ENCODE measurements around the gene PVALB.

PVALB gene

GRCh38 chr22:36846949-36847348, 30.1 kb upstream of the PVALB start:
- Histone ChIP-seq H3K9ac (ENCODE audit: low read length) (no peak overlapping the region), H3K9me3 (ENCODE audit: insufficient read depth, low read length) (no peaks in the 10 kb centered on the region), H3K79me2 (ENCODE audit: insufficient read depth, low read length) (no peaks in the 10 kb centered on the region), H3K9me2 (replicated peaks; ENCODE audit: insufficient read depth, low read length) (no peaks in the 10 kb centered on the region), H3K27ac (ENCODE audit: low read depth, low read length) (no peak overlapping the region), H3K36me3 (ENCODE audit: low read length) (no peaks in the 10 kb centered on the region), H3F3A (ENCODE audit: insufficient read depth) (no peaks in the 10 kb centered on the region), H3K4me2 (ENCODE audit: low read depth, low read length, poor library complexity, severe bottlenecking) (no peak overlapping the region), H3K4me3 (ENCODE audit: insufficient read depth, low read length, poor library complexity, severe bottlenecking) (no peak overlapping the region), H2AFZ (ENCODE audit: low read depth, low read length, severe bottlenecking) (no peak overlapping the region), H3K27me3 (ENCODE audit: low read length) (no peaks in the 10 kb centered on the region), H4K20me1 (ENCODE audit: low read depth, low read length) (no peaks in the 10 kb centered on the region)
- TF ChIP-seq CTCF (IDR thresholded peaks at IDR 0.05; ENCODE audit: insufficient read depth, low read length, poor library complexity, severe bottlenecking) (no peak), EZH2phosphoT487 (conservative IDR thresholded peaks at IDR 0.05; ENCODE audit: low read length) (no peak)

GRCh38 chr22:36846271-36846670, 29.4 kb upstream of the PVALB start:
- H3F3A ChIP-seq (ENCODE audit: insufficient read depth): no peaks in the 10 kb centered on the region
- no peaks in the 10 kb centered on the region for H3K9me3 ChIP-seq (ENCODE audit: insufficient read depth, low read length)
- no peaks in the 10 kb centered on the region for H3K27me3 ChIP-seq (ENCODE audit: low read length)
- no peak overlapping the region for H3K4me3 ChIP-seq (ENCODE audit: insufficient read depth, low read length, poor library complexity, severe bottlenecking)
- no peak overlapping the region for H3K27ac ChIP-seq (ENCODE audit: low read depth, low read length)
- H3K9ac ChIP-seq (ENCODE audit: low read length): no peak overlapping the region
- no peaks in the 10 kb centered on the region for H3K36me3 ChIP-seq (ENCODE audit: low read length)
- H4K20me1 ChIP-seq (ENCODE audit: low read depth, low read length): no peaks in the 10 kb centered on the region
- H3K9me2 ChIP-seq (replicated peaks; ENCODE audit: insufficient read depth, low read length): no peaks in the 10 kb centered on the region
- TF ChIP-seq CTCF (IDR thresholded peaks at IDR 0.05; ENCODE audit: insufficient read depth, low read length, poor library complexity, severe bottlenecking): no peak
- TF ChIP-seq EZH2phosphoT487 (conservative IDR thresholded peaks at IDR 0.05; ENCODE audit: low read length): no peak
- H3K79me2 ChIP-seq (ENCODE audit: insufficient read depth, low read length): no peaks in the 10 kb centered on the region
- H3K4me2 ChIP-seq (ENCODE audit: low read depth, low read length, poor library complexity, severe bottlenecking): no peak overlapping the region
- H2AFZ ChIP-seq (ENCODE audit: low read depth, low read length, severe bottlenecking): no peak overlapping the region

GRCh38 chr22:36840106-36840505, 23.3 kb upstream of the PVALB start:
- no peaks in the 10 kb centered on the region for H3K9me3 ChIP-seq (ENCODE audit: insufficient read depth, low read length)
- no peaks in the 10 kb centered on the region for H3K36me3 ChIP-seq (ENCODE audit: low read length)
- H3K79me2 ChIP-seq (ENCODE audit: insufficient read depth, low read length): no peaks in the 10 kb centered on the region
- H3K27ac ChIP-seq (ENCODE audit: low read depth, low read length): no peak overlapping the region
- H3F3A ChIP-seq (ENCODE audit: insufficient read depth): no peaks in the 10 kb centered on the region
- H3K9ac ChIP-seq (ENCODE audit: low read length): no peak overlapping the region
- no peaks in the 10 kb centered on the region for H3K27me3 ChIP-seq (ENCODE audit: low read length)
- H3K4me2 ChIP-seq (ENCODE audit: low read depth, low read length, poor library complexity, severe bottlenecking): no peak overlapping the region
- no peak for TF ChIP-seq CTCF (IDR thresholded peaks at IDR 0.05; ENCODE audit: insufficient read depth, low read length, poor library complexity, severe bottlenecking)
- no peaks in the 10 kb centered on the region for H4K20me1 ChIP-seq (ENCODE audit: low read depth, low read length)
- no peaks in the 10 kb centered on the region for H3K9me2 ChIP-seq (replicated peaks; ENCODE audit: insufficient read depth, low read length)
- H3K4me3 ChIP-seq (ENCODE audit: insufficient read depth, low read length, poor library complexity, severe bottlenecking): no peak overlapping the region
- no peak overlapping the region for H2AFZ ChIP-seq (ENCODE audit: low read depth, low read length, severe bottlenecking)
